ENCODE data around the gene SLC5A6. TPM values are rescaled to one million over a fixed set of nuclear protein-coding genes. Genes with fewer than 3 reads are reported as not detected.
"Not testable (repeated sequence)": the region's sequence is repeated elsewhere in the genome, so short reads cannot be mapped to it uniquely, and the experiment has no call there.

SLC5A6 gene
- total RNA-seq, 1 donor from 2014 or later, result 89.2 TPM

GRCh38 chr2:27209621-27210401, 2.3 kb downstream of the SLC5A6 start:
- no peak for DNase-seq (ENCODE audit: low spot score)
- H3K27me3 Mint-ChIP-seq (ENCODE audit: insufficient read depth), result no peaks in the 10 kb centered on the region
- H3K4me3 Mint-ChIP-seq, result peak overlapping the region; percentile 65
- H3K4me1 Mint-ChIP-seq (ENCODE audit: low read depth), result peaks cover 50% of the 10 kb centered on the region
- intact Hi-C loops (cut with micrococcal nuclease), result loop anchor here (1.0 to 10.0 kb wide), 3 partner anchors 8 to 415 kb away; partner anchors contain the start of genes CCDC121, GPN1 and PPM1G
- no peaks in the 10 kb centered on the region for H3K9me3 Mint-ChIP-seq
- H3K27ac Mint-ChIP-seq, result peak overlapping the region; percentile 19
- peaks cover 49% of the 10 kb centered on the region for H3K36me3 Mint-ChIP-seq (ENCODE audit: low read depth)

- intact Hi-C loops (cut with micrococcal nuclease), result loop anchor here (1.0 kb wide), 1 partner anchor 10 kb away; no protein-coding TSS in a partner anchor
- no peaks in the 10 kb centered on the region for H3K9me3 Mint-ChIP-seq
- peaks cover 47% of the 10 kb centered on the region for H3K4me1 Mint-ChIP-seq (ENCODE audit: low read depth)
- no peak for DNase-seq (ENCODE audit: low spot score)
- H3K4me3 Mint-ChIP-seq, result no peak overlapping the region
- H3K27me3 Mint-ChIP-seq (ENCODE audit: insufficient read depth), result no peaks in the 10 kb centered on the region
- H3K27ac Mint-ChIP-seq, result no peak overlapping the region
- H3K36me3 Mint-ChIP-seq (ENCODE audit: low read depth), result peaks cover 50% of the 10 kb centered on the region
These were observed 3.5 kb downstream of the SLC5A6 start for GRCh38 chr2:27208486-27209050.

- no peaks in the 10 kb centered on the region for H3K27me3 Mint-ChIP-seq (ENCODE audit: insufficient read depth)
- H3K27ac Mint-ChIP-seq, result no peak overlapping the region
- intact Hi-C loops (cut with micrococcal nuclease), result no loop called here
- no peaks in the 10 kb centered on the region for H3K9me3 Mint-ChIP-seq
- H3K4me3 Mint-ChIP-seq, result no peak overlapping the region
- H3K36me3 Mint-ChIP-seq (ENCODE audit: low read depth), result peaks cover 51% of the 10 kb centered on the region
- H3K4me1 Mint-ChIP-seq (ENCODE audit: low read depth), result peaks cover 36% of the 10 kb centered on the region
- DNase-seq (ENCODE audit: low spot score), result no peak
These were observed 5.7 kb downstream of the SLC5A6 start for GRCh38 chr2:27206346-27206745.

GRCh38 chr2:27205206-27205605, 6.9 kb downstream of the SLC5A6 start:
- DNase-seq (ENCODE audit: low spot score), result no peak
- Mint-ChIP-seq H3K36me3 (ENCODE audit: low read depth) (peaks cover 54% of the 10 kb centered on the region), H3K27me3 (ENCODE audit: insufficient read depth) (no peaks in the 10 kb centered on the region), H3K4me3 (no peak overlapping the region), H3K4me1 (ENCODE audit: low read depth) (peaks cover 36% of the 10 kb centered on the region), H3K9me3 (no peaks in the 10 kb centered on the region), H3K27ac (no peak overlapping the region)
- intact Hi-C loops (cut with micrococcal nuclease), result no loop called here

DNA sequence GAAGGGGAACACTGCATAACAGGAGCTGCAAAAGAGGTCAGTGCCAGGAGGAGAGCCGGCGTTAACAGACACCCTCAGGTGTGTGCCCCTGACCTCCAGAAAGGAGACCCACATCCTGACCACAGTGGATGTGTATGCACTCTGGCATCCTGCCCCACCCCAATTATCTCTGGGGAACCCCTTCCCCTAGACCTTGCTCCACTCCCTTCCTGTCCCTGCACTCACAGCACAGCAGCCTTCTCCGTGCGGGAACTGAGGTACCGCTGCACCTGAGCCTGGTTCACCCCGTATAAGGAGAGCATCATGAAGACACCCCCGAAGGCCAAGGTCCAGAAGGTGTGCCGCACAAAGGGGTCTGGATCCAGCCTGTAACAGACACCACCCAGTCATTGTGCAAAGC, 7.5 kb downstream of the SLC5A6 start:
- no peak for DNase-seq (ENCODE audit: low spot score)

DNA sequence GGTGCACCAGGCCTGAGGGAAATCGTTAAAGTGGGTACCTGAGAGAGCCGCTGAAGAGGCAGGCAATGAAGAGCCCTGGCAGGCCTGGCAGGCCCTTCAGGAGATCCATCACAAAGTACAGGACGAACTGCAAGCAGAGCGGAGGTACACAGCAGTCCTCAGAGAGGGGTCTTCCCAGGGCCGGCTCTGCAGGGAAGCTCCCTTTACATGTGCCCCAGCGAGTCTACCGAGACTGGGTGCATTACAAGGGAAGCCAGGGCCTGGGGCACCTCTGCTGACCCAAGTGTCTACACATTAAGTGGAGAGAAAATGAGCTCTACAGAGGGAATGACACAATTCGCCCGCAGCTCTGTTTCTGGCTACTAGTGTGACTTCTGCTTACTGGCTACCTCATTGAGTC, 8.3 kb downstream of the SLC5A6 start:
- H3K36me3 Mint-ChIP-seq (ENCODE audit: low read depth), result peaks cover 48% of the 10 kb centered on the region

More for the DNA sequence above, 7.5 kb downstream of the SLC5A6 start:
- no peak overlapping the region for H3K4me3 Mint-ChIP-seq
- peaks cover 29% of the 10 kb centered on the region for H3K4me1 Mint-ChIP-seq (ENCODE audit: low read depth)
- peaks cover 51% of the 10 kb centered on the region for H3K36me3 Mint-ChIP-seq (ENCODE audit: low read depth)
- H3K27ac Mint-ChIP-seq, result peak overlapping the region; percentile 21
- no peaks in the 10 kb centered on the region for H3K27me3 Mint-ChIP-seq (ENCODE audit: insufficient read depth)
- intact Hi-C loops (cut with micrococcal nuclease), result no loop called here
- no peaks in the 10 kb centered on the region for H3K9me3 Mint-ChIP-seq

GRCh38 chr2:27202854-27203253, 9.2 kb downstream of the SLC5A6 start:
- no peaks in the 10 kb centered on the region for H3K27me3 Mint-ChIP-seq (ENCODE audit: insufficient read depth)
- H3K27ac Mint-ChIP-seq, result no peak overlapping the region
- peaks cover 12% of the 10 kb centered on the region for H3K4me1 Mint-ChIP-seq (ENCODE audit: low read depth)
- H3K9me3 Mint-ChIP-seq, result no peaks in the 10 kb centered on the region
- H3K36me3 Mint-ChIP-seq (ENCODE audit: low read depth), result peaks cover 44% of the 10 kb centered on the region
- no peak for DNase-seq (ENCODE audit: low spot score)
- H3K4me3 Mint-ChIP-seq, result no peak overlapping the region
- intact Hi-C loops (cut with micrococcal nuclease), result no loop called here

More for the DNA sequence above, 8.3 kb downstream of the SLC5A6 start:
- Mint-ChIP-seq H3K4me1 (ENCODE audit: low read depth) (peaks cover 21% of the 10 kb centered on the region), H3K4me3 (no peak overlapping the region), H3K27me3 (ENCODE audit: insufficient read depth) (no peaks in the 10 kb centered on the region), H3K9me3 (no peaks in the 10 kb centered on the region), H3K27ac (no peak overlapping the region)
- intact Hi-C loops (cut with micrococcal nuclease), result no loop called here
- DNase-seq (ENCODE audit: low spot score), result no peak

DNA sequence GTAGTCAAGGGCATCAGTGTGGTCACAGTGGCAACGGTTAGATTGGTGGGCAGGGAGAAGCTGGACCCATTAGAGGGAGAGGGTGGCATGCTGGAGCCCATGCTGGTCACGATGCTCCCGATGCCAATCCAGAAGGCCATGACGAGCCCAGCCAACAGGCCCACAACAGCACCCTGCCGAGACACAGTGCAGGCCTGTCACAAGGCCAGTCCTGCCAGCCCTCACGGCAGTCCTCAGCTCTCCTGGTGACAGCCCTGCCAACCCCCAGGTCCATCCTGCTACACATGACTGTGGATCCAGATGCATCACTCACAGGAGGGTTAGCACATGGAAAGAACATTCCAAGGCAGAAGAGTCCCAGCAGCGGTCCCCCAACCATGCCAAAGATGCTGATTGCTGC, 10.4 kb downstream of the SLC5A6 start:
- H3K4me1 Mint-ChIP-seq (ENCODE audit: low read depth), result peaks cover 12% of the 10 kb centered on the region
- H3K9me3 Mint-ChIP-seq, result no peaks in the 10 kb centered on the region
- peaks cover 34% of the 10 kb centered on the region for H3K36me3 Mint-ChIP-seq (ENCODE audit: low read depth)
- H3K27ac Mint-ChIP-seq, result no peak overlapping the region
- intact Hi-C loops (cut with micrococcal nuclease), result no loop called here
- no peak overlapping the region for H3K4me3 Mint-ChIP-seq
- no peak for DNase-seq (ENCODE audit: low spot score)
- H3K27me3 Mint-ChIP-seq (ENCODE audit: insufficient read depth), result no peaks in the 10 kb centered on the region

DNA sequence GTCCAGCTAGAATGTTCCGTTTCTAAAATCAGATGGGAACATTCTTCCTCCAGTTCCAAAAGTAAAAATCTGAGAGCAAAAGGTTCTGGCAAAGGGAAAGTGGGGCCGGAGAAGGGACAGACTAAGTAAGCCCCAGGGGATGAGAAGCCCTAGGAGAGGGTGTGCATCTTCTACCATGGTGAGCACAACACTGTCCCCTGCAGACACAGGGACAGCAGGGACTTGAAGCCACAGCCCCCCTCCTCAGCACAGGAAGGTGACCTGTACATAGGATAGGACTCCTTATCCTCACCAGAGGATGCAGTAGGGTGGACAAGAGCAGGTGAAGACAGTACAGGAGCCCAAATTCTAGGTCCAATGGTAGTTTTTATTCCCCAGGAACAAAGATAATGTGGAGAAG, 12.8 kb downstream of the SLC5A6 start:
- no peak for DNase-seq (ENCODE audit: low spot score)
- H3K36me3 Mint-ChIP-seq (ENCODE audit: low read depth), result peaks cover 18% of the 10 kb centered on the region
- H3K4me1 Mint-ChIP-seq (ENCODE audit: low read depth), result no peaks in the 10 kb centered on the region
- H3K4me3 Mint-ChIP-seq, result no peak overlapping the region
- H3K9me3 Mint-ChIP-seq, result no peaks in the 10 kb centered on the region
- no peaks in the 10 kb centered on the region for H3K27me3 Mint-ChIP-seq (ENCODE audit: insufficient read depth)
- H3K27ac Mint-ChIP-seq, result no peak overlapping the region
- intact Hi-C loops (cut with micrococcal nuclease), result no loop called here

GRCh38 chr2:27198627-27199026, 13.4 kb downstream of the SLC5A6 start:
- H3K4me3 Mint-ChIP-seq, result no peak overlapping the region
- H3K36me3 Mint-ChIP-seq (ENCODE audit: low read depth), result peaks cover 18% of the 10 kb centered on the region
- no peaks in the 10 kb centered on the region for H3K9me3 Mint-ChIP-seq
- no peaks in the 10 kb centered on the region for H3K4me1 Mint-ChIP-seq (ENCODE audit: low read depth)
- H3K27me3 Mint-ChIP-seq (ENCODE audit: insufficient read depth), result no peaks in the 10 kb centered on the region
- no peak overlapping the region for H3K27ac Mint-ChIP-seq
- intact Hi-C loops (cut with micrococcal nuclease), result no loop called here
- no peak for DNase-seq (ENCODE audit: low spot score)

GRCh38 chr2:27198068-27198467, 14.0 kb downstream of the SLC5A6 start:
- H3K27ac Mint-ChIP-seq; H3K4me3 Mint-ChIP-seq; H3K9me3 Mint-ChIP-seq; H3K27me3 Mint-ChIP-seq (ENCODE audit: insufficient read depth); intact Hi-C loops (cut with micrococcal nuclease); H3K4me1 Mint-ChIP-seq (ENCODE audit: low read depth); DNase-seq (ENCODE audit: low spot score): not testable (repeated sequence)
- H3K36me3 Mint-ChIP-seq (ENCODE audit: low read depth), result peaks cover 15% of the 10 kb centered on the region

GRCh38 chr2:27195799-27196198, 16.3 kb downstream of the SLC5A6 start:
- DNase-seq (ENCODE audit: low spot score); H3K4me3 Mint-ChIP-seq; H3K27me3 Mint-ChIP-seq (ENCODE audit: insufficient read depth); H3K27ac Mint-ChIP-seq; H3K4me1 Mint-ChIP-seq (ENCODE audit: low read depth); H3K9me3 Mint-ChIP-seq; H3K36me3 Mint-ChIP-seq (ENCODE audit: low read depth); intact Hi-C loops (cut with micrococcal nuclease): not testable (repeated sequence)

GRCh38 chr2:27194538-27195354, 17.3 kb downstream of the SLC5A6 start:
- Mint-ChIP-seq H3K27me3 (ENCODE audit: insufficient read depth) (no peaks in the 10 kb centered on the region), H3K36me3 (ENCODE audit: low read depth) (peaks cover 5% of the 10 kb centered on the region), H3K27ac (no peak overlapping the region), H3K4me3 (no peak overlapping the region), H3K9me3 (no peaks in the 10 kb centered on the region), H3K4me1 (ENCODE audit: low read depth) (no peaks in the 10 kb centered on the region)
- intact Hi-C loops (cut with micrococcal nuclease), result no loop called here
- no peak for DNase-seq (ENCODE audit: low spot score)
